ENCODE measurements around the gene BOLA1.

The BOLA1 gene

GRCh38 chr1:149940427-149940826, 41.1 kb downstream of the BOLA1 start:
- no peak for TF ChIP-seq FOXP2 (optimal IDR thresholded peaks at IDR 0.05; ENCODE audit: borderline replicate concordance, extremely low read depth, extremely low read length, insufficient read depth)
- no peak for TF ChIP-seq TAF1 (IDR thresholded peaks at IDR 0.05; ENCODE audit: borderline replicate concordance, insufficient read depth, low read length)
- no peak for TF ChIP-seq SIN3A (IDR thresholded peaks at IDR 0.05; ENCODE audit: borderline replicate concordance, insufficient read depth, low read length)
- TF ChIP-seq REST (IDR thresholded peaks at IDR 0.05; ENCODE audit: insufficient read depth in 1 of 2, low read depth in 2 of 2, low read length in 2 of 2), result no peak
- no peak for TF ChIP-seq POLR2AphosphoS5 (IDR thresholded peaks at IDR 0.05; ENCODE audit: low read depth, low read length)

GRCh38 chr1:149942207-149942606, 42.8 kb downstream of the BOLA1 start:
- TF ChIP-seq TAF1 (IDR thresholded peaks at IDR 0.05; ENCODE audit: borderline replicate concordance, insufficient read depth, low read length), result no peak
- TF ChIP-seq SIN3A (IDR thresholded peaks at IDR 0.05; ENCODE audit: borderline replicate concordance, insufficient read depth, low read length), result no peak
- no peak for TF ChIP-seq FOXP2 (optimal IDR thresholded peaks at IDR 0.05; ENCODE audit: borderline replicate concordance, extremely low read depth, extremely low read length, insufficient read depth)
- TF ChIP-seq REST (IDR thresholded peaks at IDR 0.05; ENCODE audit: insufficient read depth in 1 of 2, low read depth in 2 of 2, low read length in 2 of 2), result no peak
- TF ChIP-seq POLR2AphosphoS5 (IDR thresholded peaks at IDR 0.05; ENCODE audit: low read depth, low read length), result no peak

- TF ChIP-seq FOXP2 (optimal IDR thresholded peaks at IDR 0.05; ENCODE audit: borderline replicate concordance, extremely low read depth, extremely low read length, insufficient read depth), result no peak
- no peak for TF ChIP-seq REST (IDR thresholded peaks at IDR 0.05; ENCODE audit: insufficient read depth in 1 of 2, low read depth in 2 of 2, low read length in 2 of 2)
- TF ChIP-seq POLR2AphosphoS5 (IDR thresholded peaks at IDR 0.05; ENCODE audit: low read depth, low read length), result no peak
- TF ChIP-seq TAF1 (IDR thresholded peaks at IDR 0.05; ENCODE audit: borderline replicate concordance, insufficient read depth, low read length), result no peak
- no peak for TF ChIP-seq SIN3A (IDR thresholded peaks at IDR 0.05; ENCODE audit: borderline replicate concordance, insufficient read depth, low read length)
Measured at GRCh38 chr1:149942885-149943284, 43.5 kb downstream of the BOLA1 start.

- TF ChIP-seq TAF1 (IDR thresholded peaks at IDR 0.05; ENCODE audit: borderline replicate concordance, insufficient read depth, low read length) (no peak), SIN3A (IDR thresholded peaks at IDR 0.05; ENCODE audit: borderline replicate concordance, insufficient read depth, low read length) (no peak), REST (IDR thresholded peaks at IDR 0.05; ENCODE audit: insufficient read depth in 1 of 2, low read depth in 2 of 2, low read length in 2 of 2) (no peak), POLR2AphosphoS5 (IDR thresholded peaks at IDR 0.05; ENCODE audit: low read depth, low read length) (no peak), FOXP2 (optimal IDR thresholded peaks at IDR 0.05; ENCODE audit: borderline replicate concordance, extremely low read depth, extremely low read length, insufficient read depth) (no peak)
Measured at GRCh38 chr1:149945206-149945605, 45.8 kb downstream of the BOLA1 start.

GRCh38 chr1:149949911-149950310, 50.5 kb downstream of the BOLA1 start:
- TF ChIP-seq TAF1 (IDR thresholded peaks at IDR 0.05; ENCODE audit: borderline replicate concordance, insufficient read depth, low read length) (no peak), REST (IDR thresholded peaks at IDR 0.05; ENCODE audit: insufficient read depth in 1 of 2, low read depth in 2 of 2, low read length in 2 of 2) (no peak), FOXP2 (optimal IDR thresholded peaks at IDR 0.05; ENCODE audit: borderline replicate concordance, extremely low read depth, extremely low read length, insufficient read depth) (no peak), POLR2AphosphoS5 (IDR thresholded peaks at IDR 0.05; ENCODE audit: low read depth, low read length) (no peak), SIN3A (IDR thresholded peaks at IDR 0.05; ENCODE audit: borderline replicate concordance, insufficient read depth, low read length) (no peak)
